Vagina (tissue), 2 donors: ENCODE results near the gene NKD2.

ENCODE experiments used
- POLR2A ChIP-seq, 2 donors: fragments of 450-650 bp; IDR thresholded peaks; one replicate each; pipeline ENCODE4 v1.6.1; 2017; ENCODE audit warnings: antibody characterized with exemption in 2 of 2, mild to moderate bottlenecking in 2 of 2, moderate library complexity in 2 of 2
- TF ChIP-seq, protein P1 (sequence below), 3 experiments: fragments of 450-650 bp in 2 of 3; fragments of 200-600 bp in 1 of 3; sonication (generic) in 1 of 3; IDR thresholded peaks; one replicate each; pipeline ENCODE4 v1.5.1; 2017 to 2019; ENCODE audit warnings: antibody characterized with exemption in 3 of 3, mild to moderate bottlenecking in 2 of 3, moderate library complexity in 2 of 3

- TF ChIP-seq, protein P1, sequence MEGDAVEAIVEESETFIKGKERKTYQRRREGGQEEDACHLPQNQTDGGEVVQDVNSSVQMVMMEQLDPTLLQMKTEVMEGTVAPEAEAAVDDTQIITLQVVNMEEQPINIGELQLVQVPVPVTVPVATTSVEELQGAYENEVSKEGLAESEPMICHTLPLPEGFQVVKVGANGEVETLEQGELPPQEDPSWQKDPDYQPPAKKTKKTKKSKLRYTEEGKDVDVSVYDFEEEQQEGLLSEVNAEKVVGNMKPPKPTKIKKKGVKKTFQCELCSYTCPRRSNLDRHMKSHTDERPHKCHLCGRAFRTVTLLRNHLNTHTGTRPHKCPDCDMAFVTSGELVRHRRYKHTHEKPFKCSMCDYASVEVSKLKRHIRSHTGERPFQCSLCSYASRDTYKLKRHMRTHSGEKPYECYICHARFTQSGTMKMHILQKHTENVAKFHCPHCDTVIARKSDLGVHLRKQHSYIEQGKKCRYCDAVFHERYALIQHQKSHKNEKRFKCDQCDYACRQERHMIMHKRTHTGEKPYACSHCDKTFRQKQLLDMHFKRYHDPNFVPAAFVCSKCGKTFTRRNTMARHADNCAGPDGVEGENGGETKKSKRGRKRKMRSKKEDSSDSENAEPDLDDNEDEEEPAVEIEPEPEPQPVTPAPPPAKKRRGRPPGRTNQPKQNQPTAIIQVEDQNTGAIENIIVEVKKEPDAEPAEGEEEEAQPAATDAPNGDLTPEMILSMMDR (IDR thresholded peaks at IDR 0.05), result peak; percentile 23 to 55 (median 45)
- TF ChIP-seq POLR2A (IDR thresholded peaks at IDR 0.05), result no peak
Observed at GRCh38 chr5:1008451-1009358, at the start of gene NKD2.
